ENCODE measurements around the gene PPT1.

Gene PPT1

GRCh38 chr1:40023379-40023944, 73.6 kb downstream of the PPT1 start:
- Mint-ChIP-seq H3K36me3 (ENCODE audit: insufficient read depth) (no peaks in the 10 kb centered on the region), H3K27me3 (peaks cover 0 to 13% of the 10 kb centered on the region in 2 donors), H3K9me3 (no peaks in the 10 kb centered on the region), H3K4me3 (no peak overlapping the region), H3K4me1 (ENCODE audit: low read depth in 2 of 2) (no peaks in the 10 kb centered on the region), H3K27ac (no peak overlapping the region)
- DNase-seq: no peak
- no peak for ATAC-seq (replicated peaks)

Measured in effector memory CD8-positive, alpha-beta T cell (primary cell).